A673 (cell line): ENCODE results near the gene GALC. TPM values are rescaled to one million over a fixed set of nuclear protein-coding genes. Genes with fewer than 3 reads are reported as not detected.

ENCODE experiments used
- BruUV-seq: library from RNA; stranded (reverse); fragments of 400-500 nt; replicated peaks from 2 replicates; lab custom pipeline; 2021; lab: Mats Ljungman, UMichigan
- CTCF ChIA-PET: fragments of 300-600 bp; sonication (Branson Sonifier 250); formaldehyde crosslinking; loops from one replicate; lab custom pipeline; 2022; ENCODE audit warnings: antibody characterized with exemption; lab: Charles Lee
- POLR2A ChIA-PET: fragments of 300-600 bp; sonication (Branson Sonifier 250); formaldehyde crosslinking; loops from one replicate; lab custom pipeline; 2022; ENCODE audit warnings: antibody characterized with exemption; ENCODE audit not compliant: low non-redundant PET; lab: Charles Lee
- DNase-seq: peaks from one replicate; pipeline ENCODE4 v3.0.0-alpha.2; 2015; ENCODE audit warnings: low spot score
- H3K27ac ChIP-seq: fragments of 200-600 bp; sonication (generic); 2 replicates; pipeline ENCODE4 v1.5.1; 2016; ENCODE audit warnings: mixed run types, low read depth, mild to moderate bottlenecking, mixed read lengths, antibody characterized with exemption, low read length; ENCODE audit not compliant: poor library complexity, severe bottlenecking
- H3K27me3 ChIP-seq: fragments of 200-600 bp; sonication (generic); replicated peaks from 2 replicates; pipeline ENCODE4 v1.6.1; 2017; ENCODE audit warnings: mixed run types, low read depth, mild to moderate bottlenecking, mixed read lengths, antibody characterized with exemption, low read length; ENCODE audit not compliant: insufficient read depth, poor library complexity
- H3K36me3 ChIP-seq: fragments of 200-600 bp; sonication (generic); 2 replicates; pipeline ENCODE4 v1.6.1; 2016; ENCODE audit warnings: mixed run types, mild to moderate bottlenecking, mixed read lengths, antibody characterized with exemption, low read length; ENCODE audit not compliant: insufficient read depth, poor library complexity, severe bottlenecking
- H3K4me1 ChIP-seq: fragments of 200-600 bp; sonication (generic); 2 replicates; pipeline ENCODE4 v1.6.1; 2017; ENCODE audit warnings: mixed run types, mild to moderate bottlenecking, mixed read lengths, antibody characterized with exemption, low read length; ENCODE audit not compliant: insufficient read depth, poor library complexity, severe bottlenecking
- H3K4me3 ChIP-seq: fragments of 200-600 bp; sonication (generic); 2 replicates; pipeline ENCODE4 v1.5.1; 2016; ENCODE audit warnings: low read depth, mixed run types, mild to moderate bottlenecking, mixed read lengths, low read length; ENCODE audit not compliant: poor library complexity, severe bottlenecking
- H3K9me3 ChIP-seq: fragments of 200-600 bp; sonication (generic); 2 replicates; pipeline ENCODE4 v1.6.1; 2016; ENCODE audit warnings: mixed run types, low read depth, mild to moderate bottlenecking, mixed read lengths, antibody characterized with exemption, low read length; ENCODE audit not compliant: poor library complexity, severe bottlenecking
- EZH2 ChIP-seq: fragments of 200-600 bp; sonication (generic); IDR thresholded peaks from 2 replicates; pipeline ENCODE4 v1.6.1; 2017; ENCODE audit warnings: borderline replicate concordance, low read depth, mild to moderate bottlenecking, mixed read lengths, antibody characterized with exemption, low read length; ENCODE audit not compliant: poor library complexity, severe bottlenecking
- intact Hi-C: fragments of 100-400 bp; cut with micrococcal nuclease; formaldehyde crosslinking; loops from one replicate; pipeline ENCODE4 v1.10.0; 2022; ENCODE audit not compliant: unreplicated experiment
- total RNA-seq: library from RNA; stranded (reverse); gene quantifications from 2 replicates; pipeline ENCODE4 v1.2.3, GENCODE V29; 2021
- TF ChIP-seq, protein P1 (sequence below): fragments of 300-800, 200-600 bp; sonication (generic); conservative IDR thresholded peaks from 2 replicates; pipeline ENCODE4 v1.5.1; 2017; ENCODE audit warnings: low read depth, mild to moderate bottlenecking, antibody characterized with exemption, low read length, moderate library complexity, mixed read lengths

GALC gene
- total RNA-seq, 1 experiment from 2014 or later = 11.5 TPM

DNA sequence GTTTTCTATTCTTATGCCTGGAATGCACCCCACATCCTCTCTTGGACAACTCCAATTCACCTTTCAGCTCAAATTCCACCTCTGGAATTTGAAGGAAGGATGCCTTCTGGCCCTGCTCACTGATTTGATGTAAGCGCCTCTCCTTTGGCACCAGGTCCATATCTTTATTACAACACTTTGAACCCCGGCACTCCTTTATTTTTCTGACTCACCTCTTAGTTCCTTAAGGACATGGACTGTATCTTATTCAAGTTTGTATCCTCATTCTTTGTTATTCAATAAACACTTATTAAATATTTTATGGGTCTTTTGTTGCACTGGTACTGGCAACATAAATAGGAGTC is 3.1 kb downstream of the GALC start:
- CTCF ChIA-PET = no interaction called here
- DNase-seq = no peak
- no TSS peak for BruUV-seq

DNA sequence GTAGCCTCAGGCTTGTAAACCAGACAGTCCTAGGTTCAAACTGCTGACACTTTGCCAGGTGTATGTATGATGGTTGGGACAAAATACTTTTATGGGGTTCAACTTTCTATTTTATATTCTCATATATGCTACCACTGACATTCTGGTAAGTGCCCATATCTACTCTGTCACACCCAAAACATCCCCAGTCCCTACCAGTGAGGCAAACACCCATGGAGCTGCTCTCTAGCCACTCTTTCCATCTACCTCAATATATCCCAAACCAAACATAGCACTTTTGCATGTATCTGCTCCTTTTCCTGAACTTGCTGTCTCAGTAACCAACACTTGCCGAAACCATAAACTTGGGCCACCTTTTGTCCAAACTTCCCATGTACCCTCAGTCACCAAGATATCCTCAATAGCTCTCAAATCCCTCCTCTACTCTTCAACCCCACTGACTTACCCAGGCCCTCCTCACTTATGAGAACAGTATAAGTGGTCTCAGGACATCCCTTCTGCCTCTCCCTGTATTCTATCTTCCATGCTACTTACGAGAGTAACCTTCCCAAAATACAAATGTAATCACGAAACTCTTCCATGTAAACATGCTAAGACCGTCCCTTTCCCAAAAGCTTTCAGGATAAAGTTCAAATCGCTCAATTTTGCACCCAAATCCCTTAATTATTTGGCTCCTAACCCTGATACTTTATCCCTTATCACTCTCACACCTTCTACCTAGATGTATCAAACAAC is 3.6 kb downstream of the GALC start:
- H3K4me3 ChIP-seq = no peak overlapping the region
- H3K27me3 ChIP-seq = no peaks in the 10 kb centered on the region
- H3K9me3 ChIP-seq = no peaks in the 10 kb centered on the region
- ChIA-PET CTCF (no interaction called here), POLR2A (no interaction called here)
- TF ChIP-seq, protein P1, sequence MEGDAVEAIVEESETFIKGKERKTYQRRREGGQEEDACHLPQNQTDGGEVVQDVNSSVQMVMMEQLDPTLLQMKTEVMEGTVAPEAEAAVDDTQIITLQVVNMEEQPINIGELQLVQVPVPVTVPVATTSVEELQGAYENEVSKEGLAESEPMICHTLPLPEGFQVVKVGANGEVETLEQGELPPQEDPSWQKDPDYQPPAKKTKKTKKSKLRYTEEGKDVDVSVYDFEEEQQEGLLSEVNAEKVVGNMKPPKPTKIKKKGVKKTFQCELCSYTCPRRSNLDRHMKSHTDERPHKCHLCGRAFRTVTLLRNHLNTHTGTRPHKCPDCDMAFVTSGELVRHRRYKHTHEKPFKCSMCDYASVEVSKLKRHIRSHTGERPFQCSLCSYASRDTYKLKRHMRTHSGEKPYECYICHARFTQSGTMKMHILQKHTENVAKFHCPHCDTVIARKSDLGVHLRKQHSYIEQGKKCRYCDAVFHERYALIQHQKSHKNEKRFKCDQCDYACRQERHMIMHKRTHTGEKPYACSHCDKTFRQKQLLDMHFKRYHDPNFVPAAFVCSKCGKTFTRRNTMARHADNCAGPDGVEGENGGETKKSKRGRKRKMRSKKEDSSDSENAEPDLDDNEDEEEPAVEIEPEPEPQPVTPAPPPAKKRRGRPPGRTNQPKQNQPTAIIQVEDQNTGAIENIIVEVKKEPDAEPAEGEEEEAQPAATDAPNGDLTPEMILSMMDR = no peak
- TF ChIP-seq EZH2 = no peak
- intact Hi-C loops = no loop called here
- no peak overlapping the region for H3K27ac ChIP-seq
- H3K36me3 ChIP-seq = no peaks in the 10 kb centered on the region
- H3K4me1 ChIP-seq = peaks cover 6% of the 10 kb centered on the region
- DNase-seq = no peak
- no TSS peak for BruUV-seq

More for the DNA sequence above, 3.1 kb downstream of the GALC start:
- Histone ChIP-seq H3K4me1 (peaks cover 6% of the 10 kb centered on the region), H3K27ac (no peak overlapping the region), H3K4me3 (no peak overlapping the region), H3K9me3 (no peaks in the 10 kb centered on the region), H3K27me3 (no peaks in the 10 kb centered on the region), H3K36me3 (no peaks in the 10 kb centered on the region)
- POLR2A ChIA-PET = no interaction called here
- TF ChIP-seq EZH2 = no peak
- TF ChIP-seq, protein P1 = no peak
- intact Hi-C loops = no loop called here

DNA sequence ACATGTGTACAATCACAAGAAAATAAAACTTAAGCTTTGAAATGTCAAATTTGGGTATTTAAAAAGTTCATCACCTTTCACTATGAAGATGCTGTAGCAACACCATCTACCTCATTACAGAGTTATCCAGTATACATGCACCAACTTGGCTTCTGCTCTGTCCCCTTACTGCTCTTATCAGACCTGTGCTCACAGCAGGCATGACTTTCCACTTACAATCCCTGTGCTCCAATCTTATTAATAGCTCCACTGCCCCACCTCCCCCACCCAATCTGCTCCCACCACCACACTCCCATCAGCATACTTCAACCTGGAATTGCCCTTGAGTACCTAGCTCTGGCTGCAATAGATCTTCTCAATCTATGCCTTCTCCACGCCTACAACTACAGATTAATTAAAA is 13.3 kb downstream of the GALC start:
- BruUV-seq = no TSS peak
- no peak for TF ChIP-seq EZH2
- TF ChIP-seq, protein P1 = no peak
- intact Hi-C loops = no loop called here
- Histone ChIP-seq H3K36me3 (no peaks in the 10 kb centered on the region), H3K9me3 (no peaks in the 10 kb centered on the region), H3K27me3 (no peaks in the 10 kb centered on the region), H3K4me3 (no peak overlapping the region), H3K27ac (no peak overlapping the region), H3K4me1 (no peaks in the 10 kb centered on the region)
- ChIA-PET CTCF (no interaction called here), POLR2A (no interaction called here)
- no peak for DNase-seq
